ENCODE results near the gene SEL1L3.

DNA sequence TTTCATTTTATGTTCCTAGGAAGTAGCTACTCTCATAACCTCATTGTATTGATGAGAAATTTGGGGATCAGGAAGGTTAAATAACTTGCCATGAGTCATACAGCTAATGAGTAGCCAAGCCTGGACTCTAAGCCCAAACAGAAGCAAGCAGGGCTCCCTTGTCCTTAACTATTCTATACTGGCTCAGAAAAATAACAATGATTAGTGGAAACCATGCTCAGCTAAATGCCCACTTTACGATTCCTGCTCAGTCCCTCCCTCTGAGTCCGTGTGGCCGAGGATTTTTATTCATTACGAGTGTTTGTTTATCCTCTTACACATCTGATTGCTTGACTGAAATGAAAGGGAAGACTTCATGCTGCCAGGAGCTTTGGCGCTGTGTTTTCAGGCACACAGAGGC is 106.3 kb downstream of the SEL1L3 start:
- TF ChIP-seq, protein P1, sequence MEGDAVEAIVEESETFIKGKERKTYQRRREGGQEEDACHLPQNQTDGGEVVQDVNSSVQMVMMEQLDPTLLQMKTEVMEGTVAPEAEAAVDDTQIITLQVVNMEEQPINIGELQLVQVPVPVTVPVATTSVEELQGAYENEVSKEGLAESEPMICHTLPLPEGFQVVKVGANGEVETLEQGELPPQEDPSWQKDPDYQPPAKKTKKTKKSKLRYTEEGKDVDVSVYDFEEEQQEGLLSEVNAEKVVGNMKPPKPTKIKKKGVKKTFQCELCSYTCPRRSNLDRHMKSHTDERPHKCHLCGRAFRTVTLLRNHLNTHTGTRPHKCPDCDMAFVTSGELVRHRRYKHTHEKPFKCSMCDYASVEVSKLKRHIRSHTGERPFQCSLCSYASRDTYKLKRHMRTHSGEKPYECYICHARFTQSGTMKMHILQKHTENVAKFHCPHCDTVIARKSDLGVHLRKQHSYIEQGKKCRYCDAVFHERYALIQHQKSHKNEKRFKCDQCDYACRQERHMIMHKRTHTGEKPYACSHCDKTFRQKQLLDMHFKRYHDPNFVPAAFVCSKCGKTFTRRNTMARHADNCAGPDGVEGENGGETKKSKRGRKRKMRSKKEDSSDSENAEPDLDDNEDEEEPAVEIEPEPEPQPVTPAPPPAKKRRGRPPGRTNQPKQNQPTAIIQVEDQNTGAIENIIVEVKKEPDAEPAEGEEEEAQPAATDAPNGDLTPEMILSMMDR (IDR thresholded peaks at IDR 0.05), result no peak
- TF ChIP-seq ZFX (IDR thresholded peaks at IDR 0.05; ENCODE audit: borderline replicate concordance), result no peak
